Medulla oblongata (tissue), 1 donor: ENCODE measurements around the gene PLCB1.

Experiments used
- DNase-seq: peaks from one replicate; pipeline ENCODE4 v3.0.0-alpha.2; 2015; ENCODE audit errors: extremely low spot score

The PLCB1 gene

GRCh38 chr20:8129211-8129976 lies 2.7 kb upstream of the PLCB1 start:
- no peak for DNase-seq

GRCh38 chr20:8130840-8131526 lies 1.1 kb upstream of the PLCB1 start:
- no peak for DNase-seq

- DNase-seq = no peak
These were observed 631 bp downstream of the PLCB1 start for GRCh38 chr20:8132484-8133309.

GRCh38 chr20:8133310-8133768 lies 1.3 kb downstream of the PLCB1 start:
- DNase-seq = no peak

- DNase-seq = no peak
These were observed 1.9 kb downstream of the PLCB1 start for GRCh38 chr20:8133851-8134451.

GRCh38 chr20:8139899-8140298 lies 7.8 kb downstream of the PLCB1 start:
- no peak for DNase-seq

GRCh38 chr20:8143474-8143873 lies 11.4 kb downstream of the PLCB1 start:
- no peak for DNase-seq

GRCh38 chr20:8144282-8145245 lies 12.5 kb downstream of the PLCB1 start:
- DNase-seq = no peak

GRCh38 chr20:8145246-8146168 lies 13.4 kb downstream of the PLCB1 start:
- DNase-seq = no peak

GRCh38 chr20:8147476-8147875 lies 15.4 kb downstream of the PLCB1 start:
- no peak for DNase-seq

- DNase-seq = no peak
These were observed 16.4 kb downstream of the PLCB1 start for GRCh38 chr20:8148501-8148900.

- no peak for DNase-seq
These were observed 18.5 kb downstream of the PLCB1 start for GRCh38 chr20:8150591-8150990.

GRCh38 chr20:8151372-8151771 lies 19.3 kb downstream of the PLCB1 start:
- DNase-seq = no peak

GRCh38 chr20:8152183-8152582 lies 20.1 kb downstream of the PLCB1 start:
- DNase-seq = peak; percentile 34

GRCh38 chr20:8152847-8153246 lies 20.8 kb downstream of the PLCB1 start:
- no peak for DNase-seq

- no peak for DNase-seq
These were observed 21.3 kb downstream of the PLCB1 start for GRCh38 chr20:8153281-8153908.

GRCh38 chr20:8154638-8155037 lies 22.6 kb downstream of the PLCB1 start:
- no peak for DNase-seq

- no peak for DNase-seq
These were observed 23.2 kb downstream of the PLCB1 start for GRCh38 chr20:8155229-8155628.

- DNase-seq = no peak
These were observed 23.7 kb downstream of the PLCB1 start for GRCh38 chr20:8155812-8156211.
